HCT116 (cell line): Measurements from ENCODE around the gene CEACAM6. TPM values are rescaled to one million over a fixed set of nuclear protein-coding genes. Genes with fewer than 3 reads are reported as not detected.

Source experiments
- ATAC-seq: fragments of 200-7000 bp; cut with Tn5 transposase; 2 replicates; pipeline ENCODE4 v1.9.1; 2020; ENCODE audit warnings: mild to moderate bottlenecking, moderate library complexity
- BruUV-seq: library from RNA; stranded (reverse); fragments of 400-500 nt; replicated peaks from 2 replicates; lab custom pipeline; 2021; lab: Mats Ljungman, UMichigan
- CTCF ChIA-PET: fragments of 300-600 bp; sonication (Branson Sonifier 250); formaldehyde crosslinking; loops from one replicate; lab custom pipeline; 2021; ENCODE audit warnings: antibody characterized with exemption; lab: Charles Lee
- POLR2A ChIA-PET: fragments of 300-600, 350-600 bp; sonication (Branson Sonifier 250); formaldehyde crosslinking; loops from one replicate; lab custom pipeline; 2021; ENCODE audit warnings: antibody characterized with exemption; lab: Charles Lee
- RAD21 ChIA-PET, 2 experiments: fragments of 300-600 bp; sonication (Branson Sonifier 250); formaldehyde crosslinking; loops; one replicate each; lab custom pipeline; 2023; ENCODE audit warnings: low total read pairs in 2 of 2; ENCODE audit not compliant: uncharacterized antibody in 2 of 2, unreplicated experiment in 2 of 2, low non-redundant PET in 1 of 2; lab: Charles Lee
- DNase-seq: peaks from one replicate; pipeline ENCODE4 v3.0.0-alpha.2; 2010; ENCODE audit warnings: low read depth, low spot score
- H2AFZ ChIP-seq: fragments of 200-600 bp; shearing (Covaris generic), sonication (generic); 2 replicates; pipeline ENCODE4 v1.6.1; 2017; ENCODE audit warnings: low read depth, mixed run types, mixed read lengths, antibody characterized with exemption, low read length; ENCODE audit not compliant: poor library complexity, severe bottlenecking
- H3K27ac ChIP-seq: 2 replicates; pipeline ENCODE4 v1.5.1; 2012; ENCODE audit warnings: low read depth, low read length
- H3K27me3 ChIP-seq: fragments of 200-600 bp; sonication (generic); 2 replicates; pipeline ENCODE4 v1.6.1; 2016; ENCODE audit warnings: mixed run types, low read length, mixed read lengths; ENCODE audit not compliant: insufficient read depth
- H3K36me3 ChIP-seq, 2 experiments: fragments of 200-500 bp in 1 of 2; fragments of 200-600 bp in 1 of 2; sonication (Bioruptor generic) in 1 of 2; sonication (generic) in 1 of 2; 2 replicates each; pipeline versions ENCODE4 v1.5.1 to v1.6.1; 2014 to 2016; ENCODE audit warnings: low read length in 2 of 2, inconsistent platforms in 1 of 2, mixed read lengths in 1 of 2, mixed run types in 1 of 2; ENCODE audit not compliant: insufficient read depth in 2 of 2, control insufficient read depth in 1 of 2
- H3K4me1 ChIP-seq, 2 experiments: fragments of 200-600 bp in 1 of 2; sonication (generic) in 1 of 2; 2 replicates each; pipeline versions ENCODE4 v1.5.1 to v1.6.1; 2012 to 2017; ENCODE audit warnings: low read length in 2 of 2, inconsistent platforms in 1 of 2, mild to moderate bottlenecking in 1 of 2, mixed read lengths in 1 of 2, mixed run types in 1 of 2, moderate library complexity in 1 of 2; ENCODE audit not compliant: insufficient read depth in 2 of 2, control insufficient read depth in 1 of 2
- H3K4me2 ChIP-seq: fragments of 200-600 bp; sonication (generic); 2 replicates; pipeline ENCODE4 v1.6.1; 2017; ENCODE audit warnings: mixed run types, low read length, mixed read lengths
- H3K4me3 ChIP-seq, 2 experiments: fragments of 200-600 bp in 1 of 2; sonication (generic) in 1 of 2; replicated peaks in 1 of 2; 2 replicates each; pipeline ENCODE4 v1.5.1; 2011 to 2016; ENCODE audit warnings: low read length in 2 of 2, control low read depth in 1 of 2, low read depth in 1 of 2, mild to moderate bottlenecking in 1 of 2, mixed read lengths in 1 of 2, mixed run types in 1 of 2
- H3K79me2 ChIP-seq: fragments of 200-600 bp; sonication (generic); 2 replicates; pipeline ENCODE4 v1.6.1; 2017; ENCODE audit warnings: mild to moderate bottlenecking, mixed run types, low read length, moderate library complexity, mixed read lengths; ENCODE audit not compliant: insufficient read depth
- H3K9ac ChIP-seq: fragments of 200-600 bp; sonication (generic); 2 replicates; pipeline ENCODE4 v1.6.1; 2016; ENCODE audit warnings: low read length, mixed read lengths
- H3K9me2 ChIP-seq: fragments of 200-600 bp; sonication (generic), shearing (Covaris generic); 2 replicates; pipeline ENCODE4 v1.6.1; 2017; ENCODE audit warnings: mixed run types, mild to moderate bottlenecking, moderate library complexity; ENCODE audit not compliant: insufficient read depth
- H3K9me3 ChIP-seq, 2 experiments: fragments of 200-500 bp in 1 of 2; fragments of 200-600 bp in 1 of 2; sonication (Bioruptor generic) in 1 of 2; sonication (generic) in 1 of 2; 2 replicates each; pipeline ENCODE4 v1.6.1; 2014 to 2017; ENCODE audit warnings: low read length in 2 of 2, mixed read lengths in 2 of 2, inconsistent platforms in 1 of 2, low read depth in 1 of 2, mild to moderate bottlenecking in 1 of 2, mixed run types in 1 of 2, moderate library complexity in 1 of 2; ENCODE audit not compliant: control insufficient read depth in 1 of 2, insufficient read depth in 1 of 2
- H4K20me1 ChIP-seq: fragments of 200-600 bp; sonication (generic), shearing (Covaris generic); 2 replicates; pipeline ENCODE4 v1.6.1; 2017; ENCODE audit warnings: mixed run types, mild to moderate bottlenecking, moderate library complexity; ENCODE audit not compliant: insufficient read depth
- EGR1 ChIP-seq: IDR thresholded peaks from 2 replicates; pipeline ENCODE4 v1.6.1; 2012; ENCODE audit warnings: low read depth
- ELF1 ChIP-seq: IDR thresholded peaks from 2 replicates; pipeline ENCODE4 v1.6.1; 2012; ENCODE audit warnings: low read depth, borderline replicate concordance
- EZH2phosphoT487 ChIP-seq: fragments of 200-600 bp; IDR thresholded peaks from 2 replicates; pipeline ENCODE4 v1.6.1; 2018; ENCODE audit warnings: antibody characterized with exemption, borderline replicate concordance
- JUND ChIP-seq: IDR thresholded peaks from 2 replicates; pipeline ENCODE4 v1.6.1; 2012
- POLR2AphosphoS5 ChIP-seq: IDR thresholded peaks from 2 replicates; pipeline ENCODE4 v1.6.1; 2011; ENCODE audit warnings: mild to moderate bottlenecking, low read depth, low read length, moderate library complexity
- ZBTB33 ChIP-seq: IDR thresholded peaks from 2 replicates; pipeline ENCODE4 v1.6.1; 2011; ENCODE audit warnings: mild to moderate bottlenecking, low read length, moderate library complexity; ENCODE audit not compliant: insufficient replicate concordance; ENCODE audit errors: extremely low read depth
- intact Hi-C: fragments of 100-400 bp; cut with micrococcal nuclease; formaldehyde crosslinking; loops from 2 replicates; pipeline ENCODE4 v1.10.0; 2022
- total RNA-seq: library from RNA; stranded (reverse); gene quantifications from one replicate; pipeline ENCODE4 v1.2.1, GENCODE V29; 2021; ENCODE audit not compliant: unreplicated experiment

Gene CEACAM6
- total RNA-seq, 1 experiment from 2014 or later, result 0.59 TPM

- CTCF ChIA-PET, result interaction anchor here (1.2 to 2.6 kb wide), 8 partner anchors 11 to 87 kb away, joined by 3 to 41 read pairs (median 16); no protein-coding TSS in a partner anchor
These were observed 47.4 kb upstream of the CEACAM6 start for GRCh38 chr19:41707871-41708371.

More at GRCh38 chr19:41707871-41708371, 47.4 kb upstream of the CEACAM6 start:
- Histone ChIP-seq H3K9ac (no peak overlapping the region), H4K20me1 (no peaks in the 10 kb centered on the region), H3K4me1 (0 out of 4 replicates have a peak, but pooled peaks cover 0 to 4% of the 10 kb centered on the region in 2 experiments), H2AFZ (no peak overlapping the region), H3K9me2 (no peaks in the 10 kb centered on the region), H3K4me3 (no peak overlapping the region), H3K79me2 (no peaks in the 10 kb centered on the region), H3K9me3 (no peaks in the 10 kb centered on the region), H3K27ac (no peak overlapping the region), H3K27me3 (peaks cover 48% of the 10 kb centered on the region), H3K4me2 (no peak overlapping the region), H3K36me3 (no peaks in the 10 kb centered on the region)
- DNase-seq (no peak), ATAC-seq (no peak)
- ChIA-PET POLR2A (no interaction called here), RAD21 (no interaction called here)
- intact Hi-C loops, result loop anchor here (1.0 to 10.0 kb wide), 4 partner anchors 38 to 247 kb away; partner anchors contain the start of gene RABAC1
- TF ChIP-seq ZBTB33 (no peak), ELF1 (no peak), EZH2phosphoT487 (no peak), JUND (no peak), EGR1 (no peak), POLR2AphosphoS5 (no peak)
- no TSS peak for BruUV-seq
